ENCODE results near the gene KNDC1. TPM values are rescaled to one million over a fixed set of nuclear protein-coding genes. Genes with fewer than 3 reads are reported as not detected.

Gene KNDC1
- total RNA-seq, 1 donor from 2014 or later: not detected

GRCh38 chr10:133226251-133226808 lies 66.3 kb downstream of the KNDC1 start:
- H3K27ac Mint-ChIP-seq (ENCODE audit: unreplicated experiment): no peak overlapping the region

GRCh38 chr10:133227256-133227655 lies 67.2 kb downstream of the KNDC1 start:
- H3K9me3 Mint-ChIP-seq (ENCODE audit: unreplicated experiment): no peaks in the 10 kb centered on the region

More at GRCh38 chr10:133226251-133226808, 66.3 kb downstream of the KNDC1 start:
- Mint-ChIP-seq H3K9me3 (ENCODE audit: unreplicated experiment) (no peaks in the 10 kb centered on the region), H3K4me3 (ENCODE audit: unreplicated experiment) (no peak overlapping the region), H3K36me3 (ENCODE audit: unreplicated experiment) (no peaks in the 10 kb centered on the region), H3K27me3 (ENCODE audit: unreplicated experiment) (peaks cover 30% of the 10 kb centered on the region), H3K4me1 (ENCODE audit: unreplicated experiment) (peaks cover 8% of the 10 kb centered on the region)
- no peak for DNase-seq (ENCODE audit: extremely low spot score, unreplicated experiment)
- TF ChIP-seq, protein P1, sequence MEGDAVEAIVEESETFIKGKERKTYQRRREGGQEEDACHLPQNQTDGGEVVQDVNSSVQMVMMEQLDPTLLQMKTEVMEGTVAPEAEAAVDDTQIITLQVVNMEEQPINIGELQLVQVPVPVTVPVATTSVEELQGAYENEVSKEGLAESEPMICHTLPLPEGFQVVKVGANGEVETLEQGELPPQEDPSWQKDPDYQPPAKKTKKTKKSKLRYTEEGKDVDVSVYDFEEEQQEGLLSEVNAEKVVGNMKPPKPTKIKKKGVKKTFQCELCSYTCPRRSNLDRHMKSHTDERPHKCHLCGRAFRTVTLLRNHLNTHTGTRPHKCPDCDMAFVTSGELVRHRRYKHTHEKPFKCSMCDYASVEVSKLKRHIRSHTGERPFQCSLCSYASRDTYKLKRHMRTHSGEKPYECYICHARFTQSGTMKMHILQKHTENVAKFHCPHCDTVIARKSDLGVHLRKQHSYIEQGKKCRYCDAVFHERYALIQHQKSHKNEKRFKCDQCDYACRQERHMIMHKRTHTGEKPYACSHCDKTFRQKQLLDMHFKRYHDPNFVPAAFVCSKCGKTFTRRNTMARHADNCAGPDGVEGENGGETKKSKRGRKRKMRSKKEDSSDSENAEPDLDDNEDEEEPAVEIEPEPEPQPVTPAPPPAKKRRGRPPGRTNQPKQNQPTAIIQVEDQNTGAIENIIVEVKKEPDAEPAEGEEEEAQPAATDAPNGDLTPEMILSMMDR (IDR thresholded peaks at IDR 0.05): no peak

GRCh38 chr10:133229265-133230043 lies 69.4 kb downstream of the KNDC1 start:
- Mint-ChIP-seq H3K36me3 (ENCODE audit: unreplicated experiment) (no peaks in the 10 kb centered on the region), H3K4me1 (ENCODE audit: unreplicated experiment) (peaks cover 12% of the 10 kb centered on the region), H3K4me3 (ENCODE audit: unreplicated experiment) (no peak overlapping the region), H3K27ac (ENCODE audit: unreplicated experiment) (no peak overlapping the region), H3K27me3 (ENCODE audit: unreplicated experiment) (peaks cover 59% of the 10 kb centered on the region), H3K9me3 (ENCODE audit: unreplicated experiment) (no peaks in the 10 kb centered on the region)
- TF ChIP-seq, protein P1 (IDR thresholded peaks at IDR 0.05): no peak
- no peak for DNase-seq (ENCODE audit: extremely low spot score, unreplicated experiment)

More at GRCh38 chr10:133227256-133227655, 67.2 kb downstream of the KNDC1 start:
- DNase-seq (ENCODE audit: extremely low spot score, unreplicated experiment): no peak
- Mint-ChIP-seq H3K27ac (ENCODE audit: unreplicated experiment) (no peak overlapping the region), H3K4me3 (ENCODE audit: unreplicated experiment) (no peak overlapping the region), H3K27me3 (ENCODE audit: unreplicated experiment) (peaks cover 38% of the 10 kb centered on the region), H3K36me3 (ENCODE audit: unreplicated experiment) (no peaks in the 10 kb centered on the region), H3K4me1 (ENCODE audit: unreplicated experiment) (peaks cover 12% of the 10 kb centered on the region)
- TF ChIP-seq, protein P1 (IDR thresholded peaks at IDR 0.05): no peak

GRCh38 chr10:133230044-133230361 lies 70.0 kb downstream of the KNDC1 start, which contains the start of gene UTF1:
TSS of gene UTF1 (plus strand) at chr10:133230217. CDS start at chr10:133230289, 72 bp downstream.
- no peak for DNase-seq (ENCODE audit: extremely low spot score, unreplicated experiment)
- H3K36me3 Mint-ChIP-seq (ENCODE audit: unreplicated experiment): no peaks in the 10 kb centered on the region
- peaks cover 14% of the 10 kb centered on the region for H3K4me1 Mint-ChIP-seq (ENCODE audit: unreplicated experiment)
- H3K27me3 Mint-ChIP-seq (ENCODE audit: unreplicated experiment): peaks cover 63% of the 10 kb centered on the region
- no peak within 1 kb of the TSS for H3K4me3 Mint-ChIP-seq (ENCODE audit: unreplicated experiment)
- H3K27ac Mint-ChIP-seq (ENCODE audit: unreplicated experiment): no peak within 1 kb of the TSS
- TF ChIP-seq, protein P1 (IDR thresholded peaks at IDR 0.05): no peak
- no peaks in the 10 kb centered on the region for H3K9me3 Mint-ChIP-seq (ENCODE audit: unreplicated experiment)

Measured in osteocyte (in vitro differentiated cells).